Cerebellar nuclear complex (tissue), 1 donor: ENCODE results near the gene DOCK6.

Experiments used
- DNase-seq, 2 experiments: peaks; one replicate each; lab custom pipeline; 2025; lab: John Stamatoyannopoulos, UW

DOCK6 gene

GRCh38 chr19:11223200-11223599 is 39.1 kb downstream of the DOCK6 start:
- no peak for DNase-seq

- DNase-seq = no peak
Observed at GRCh38 chr19:11221082-11221598, 41.2 kb downstream of the DOCK6 start.

GRCh38 chr19:11214387-11214786 is 47.9 kb downstream of the DOCK6 start:
- no peak for DNase-seq

GRCh38 chr19:11210656-11210928 is 51.7 kb downstream of the DOCK6 start:
- DNase-seq = no peak

GRCh38 chr19:11209839-11210655 is 52.3 kb downstream of the DOCK6 start:
- no peak for DNase-seq

GRCh38 chr19:11208561-11209471 is 53.5 kb downstream of the DOCK6 start:
- DNase-seq = no peak

- DNase-seq = no peak
Observed at GRCh38 chr19:11205939-11206570, 56.3 kb downstream of the DOCK6 start.

- DNase-seq = no peak
Observed at GRCh38 chr19:11204943-11205349, 57.4 kb downstream of the DOCK6 start.

- DNase-seq = no peak
Observed at GRCh38 chr19:11204076-11204602, 58.2 kb downstream of the DOCK6 start.

- no peak for DNase-seq
Observed at GRCh38 chr19:11203194-11204075, 58.9 kb downstream of the DOCK6 start.

- no peak for DNase-seq
Observed at GRCh38 chr19:11202488-11203193, 59.7 kb downstream of the DOCK6 start.

- DNase-seq = no peak
Observed at GRCh38 chr19:11201791-11202190, 60.5 kb downstream of the DOCK6 start.

- no peak for DNase-seq
Observed at GRCh38 chr19:11200931-11201330, 61.4 kb downstream of the DOCK6 start.

GRCh38 chr19:11200015-11200574 is 62.2 kb downstream of the DOCK6 start:
- no peak for DNase-seq

- DNase-seq = no peak
Observed at GRCh38 chr19:11199517-11199916, 62.8 kb downstream of the DOCK6 start.

- DNase-seq = no peak
Observed at GRCh38 chr19:11198769-11199424, 63.4 kb downstream of the DOCK6 start.

- no peak for DNase-seq
Observed at GRCh38 chr19:11198175-11198534, 64.2 kb downstream of the DOCK6 start.

- no peak for DNase-seq
Observed at GRCh38 chr19:11197291-11198174, 64.8 kb downstream of the DOCK6 start, which contains the start of gene KANK2. Gene KANK2, minus strand, starts transcription at chr19:11197545. Its CDS starts 3,034 bp downstream, at chr19:11194511.
